ENCODE results near the gene C3orf33. TPM values are rescaled to one million over a fixed set of nuclear protein-coding genes. Genes with fewer than 3 reads are reported as not detected.

C3orf33 gene
- total and polyA plus RNA-seq, 9 of the 15 experiments (the other 6 are each of a cell fraction or from before 2014, with no cell fraction given) = 4.1 to 10.2 (median 6.0) TPM

DNA sequence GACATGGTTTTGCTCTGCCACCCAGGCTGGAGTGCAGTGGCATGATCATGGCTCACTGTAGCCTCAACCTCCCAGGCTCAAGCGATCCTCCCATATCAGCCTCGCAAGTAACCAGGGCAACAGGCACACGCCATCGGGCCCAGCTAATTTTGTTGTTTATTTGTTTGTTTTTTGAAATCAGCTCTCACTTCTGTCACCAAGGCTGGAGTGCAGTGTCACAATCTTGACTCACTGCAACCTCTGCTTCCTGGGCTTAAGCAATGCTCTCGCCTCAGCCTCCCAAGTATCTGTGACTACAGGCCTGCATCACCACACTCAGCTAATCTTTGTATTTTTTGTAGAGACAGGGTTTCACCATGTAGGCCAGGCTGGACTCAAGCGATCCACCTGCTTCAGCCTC lies 35.0 kb downstream of the C3orf33 start (continued):
- TF ChIP-seq, protein P1, sequence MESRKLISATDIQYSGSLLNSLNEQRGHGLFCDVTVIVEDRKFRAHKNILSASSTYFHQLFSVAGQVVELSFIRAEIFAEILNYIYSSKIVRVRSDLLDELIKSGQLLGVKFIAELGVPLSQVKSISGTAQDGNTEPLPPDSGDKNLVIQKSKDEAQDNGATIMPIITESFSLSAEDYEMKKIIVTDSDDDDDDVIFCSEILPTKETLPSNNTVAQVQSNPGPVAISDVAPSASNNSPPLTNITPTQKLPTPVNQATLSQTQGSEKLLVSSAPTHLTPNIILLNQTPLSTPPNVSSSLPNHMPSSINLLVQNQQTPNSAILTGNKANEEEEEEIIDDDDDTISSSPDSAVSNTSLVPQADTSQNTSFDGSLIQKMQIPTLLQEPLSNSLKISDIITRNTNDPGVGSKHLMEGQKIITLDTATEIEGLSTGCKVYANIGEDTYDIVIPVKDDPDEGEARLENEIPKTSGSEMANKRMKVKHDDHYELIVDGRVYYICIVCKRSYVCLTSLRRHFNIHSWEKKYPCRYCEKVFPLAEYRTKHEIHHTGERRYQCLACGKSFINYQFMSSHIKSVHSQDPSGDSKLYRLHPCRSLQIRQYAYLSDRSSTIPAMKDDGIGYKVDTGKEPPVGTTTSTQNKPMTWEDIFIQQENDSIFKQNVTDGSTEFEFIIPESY (CRISPR knock-in tag; IDR thresholded peaks at IDR 0.05) = no peak
- TF ChIP-seq GATAD2B (IDR thresholded peaks at IDR 0.05; ENCODE audit: borderline replicate concordance) (no peak), BCL6 (CRISPR knock-in tag; IDR thresholded peaks at IDR 0.05) (no peak), RB1 (IDR thresholded peaks at IDR 0.05; ENCODE audit: low read depth) (no peak), ZFPM2 (CRISPR knock-in tag; IDR thresholded peaks at IDR 0.05) (no peak)
- TF ChIP-seq, protein P2, sequence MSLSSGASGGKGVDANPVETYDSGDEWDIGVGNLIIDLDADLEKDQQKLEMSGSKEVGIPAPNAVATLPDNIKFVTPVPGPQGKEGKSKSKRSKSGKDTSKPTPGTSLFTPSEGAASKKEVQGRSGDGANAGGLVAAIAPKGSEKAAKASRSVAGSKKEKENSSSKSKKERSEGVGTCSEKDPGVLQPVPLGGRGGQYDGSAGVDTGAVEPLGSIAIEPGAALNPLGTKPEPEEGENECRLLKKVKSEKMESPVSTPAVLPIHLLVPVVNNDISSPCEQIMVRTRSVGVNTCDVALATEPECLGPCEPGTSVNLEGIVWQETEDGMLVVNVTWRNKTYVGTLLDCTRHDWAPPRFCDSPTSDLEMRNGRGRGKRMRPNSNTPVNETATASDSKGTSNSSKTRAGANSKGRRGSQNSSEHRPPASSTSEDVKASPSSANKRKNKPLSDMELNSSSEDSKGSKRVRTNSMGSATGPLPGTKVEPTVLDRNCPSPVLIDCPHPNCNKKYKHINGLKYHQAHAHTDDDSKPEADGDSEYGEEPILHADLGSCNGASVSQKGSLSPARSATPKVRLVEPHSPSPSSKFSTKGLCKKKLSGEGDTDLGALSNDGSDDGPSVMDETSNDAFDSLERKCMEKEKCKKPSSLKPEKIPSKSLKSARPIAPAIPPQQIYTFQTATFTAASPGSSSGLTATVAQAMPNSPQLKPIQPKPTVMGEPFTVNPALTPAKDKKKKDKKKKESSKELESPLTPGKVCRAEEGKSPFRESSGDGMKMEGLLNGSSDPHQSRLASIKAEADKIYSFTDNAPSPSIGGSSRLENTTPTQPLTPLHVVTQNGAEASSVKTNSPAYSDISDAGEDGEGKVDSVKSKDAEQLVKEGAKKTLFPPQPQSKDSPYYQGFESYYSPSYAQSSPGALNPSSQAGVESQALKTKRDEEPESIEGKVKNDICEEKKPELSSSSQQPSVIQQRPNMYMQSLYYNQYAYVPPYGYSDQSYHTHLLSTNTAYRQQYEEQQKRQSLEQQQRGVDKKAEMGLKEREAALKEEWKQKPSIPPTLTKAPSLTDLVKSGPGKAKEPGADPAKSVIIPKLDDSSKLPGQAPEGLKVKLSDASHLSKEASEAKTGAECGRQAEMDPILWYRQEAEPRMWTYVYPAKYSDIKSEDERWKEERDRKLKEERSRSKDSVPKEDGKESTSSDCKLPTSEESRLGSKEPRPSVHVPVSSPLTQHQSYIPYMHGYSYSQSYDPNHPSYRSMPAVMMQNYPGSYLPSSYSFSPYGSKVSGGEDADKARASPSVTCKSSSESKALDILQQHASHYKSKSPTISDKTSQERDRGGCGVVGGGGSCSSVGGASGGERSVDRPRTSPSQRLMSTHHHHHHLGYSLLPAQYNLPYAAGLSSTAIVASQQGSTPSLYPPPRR (CRISPR knock-in tag; IDR thresholded peaks at IDR 0.05; ENCODE audit: borderline replicate concordance) = no peak
